OCI-LY3 (cell line): ENCODE results near the gene TBC1D5.

Source experiments
- H2AFZ ChIP-seq: fragments of 200-600, 300-600 bp; shearing (Covaris generic); 2 replicates; pipeline ENCODE4 v1.6.0; 2014; ENCODE audit warnings: antibody characterized with exemption, low read depth, low read length
- H3K27ac ChIP-seq: fragments of 200-600, 300-600 bp; sonication (generic); 2 replicates; pipeline ENCODE4 v1.5.1; 2014; ENCODE audit warnings: mild to moderate bottlenecking, low read length, moderate library complexity, mixed read lengths
- H3K27me3 ChIP-seq: fragments of 200-600, 300-600 bp; sonication (generic); 2 replicates; pipeline ENCODE4 v1.6.1; 2014; ENCODE audit warnings: low read depth, low read length, mixed read lengths
- H3K36me3 ChIP-seq: fragments of 200-600, 300-600 bp; sonication (generic); replicated peaks from 2 replicates; pipeline ENCODE3; 2014; ENCODE audit warnings: low read depth, low read length, mixed read lengths
- H3K4me1 ChIP-seq: fragments of 300-600, 200-600 bp; sonication (generic); 2 replicates; pipeline ENCODE4 v1.6.1; 2014; ENCODE audit warnings: low read length, mixed read lengths
- H3K4me2 ChIP-seq: fragments of 200-600, 300-600 bp; sonication (generic); 2 replicates; pipeline ENCODE4 v1.6.1; 2014; ENCODE audit warnings: low read length, mixed read lengths
- H3K4me3 ChIP-seq: fragments of 300-600, 200-600 bp; sonication (generic); 2 replicates; pipeline ENCODE4 v1.5.1; 2014; ENCODE audit warnings: antibody characterized with exemption, mild to moderate bottlenecking, low read length, moderate library complexity
- H3K79me2 ChIP-seq: fragments of 300-600, 200-600 bp; shearing (Covaris generic); 2 replicates; pipeline ENCODE4 v1.6.1; 2014; ENCODE audit warnings: mild to moderate bottlenecking, low read length, mixed read lengths
- H3K9ac ChIP-seq: fragments of 300-600, 200-600 bp; shearing (Covaris generic); 2 replicates; pipeline ENCODE4 v1.6.0; 2014; ENCODE audit warnings: mild to moderate bottlenecking, low read length, moderate library complexity
- H3K9me3 ChIP-seq: fragments of 200-600, 300-600 bp; shearing (Covaris generic); 2 replicates; pipeline ENCODE4 v1.6.1; 2014; ENCODE audit warnings: low read length, mixed read lengths; ENCODE audit not compliant: insufficient read depth
- H4K20me1 ChIP-seq: fragments of 200-600, 300-600 bp; sonication (generic); 2 replicates; pipeline ENCODE4 v1.6.1; 2016; ENCODE audit warnings: low read length, mixed read lengths; ENCODE audit not compliant: insufficient read depth
- CTCF ChIP-seq: fragments of 200-600, 300-600 bp; sonication (generic); IDR thresholded peaks from 2 replicates; pipeline ENCODE4 v1.5.1; 2014; ENCODE audit warnings: antibody characterized with exemption, low read length, low read depth
- EZH2phosphoT487 ChIP-seq: fragments of 200-600 bp; shearing (Covaris generic); IDR thresholded peaks from 2 replicates; pipeline ENCODE4 v1.6.1; 2018; ENCODE audit warnings: antibody characterized with exemption, mixed run types, low read depth

TBC1D5 gene

GRCh38 chr3:17557749-17558463 is 184.5 kb downstream of the TBC1D5 start:
- no peak overlapping the region for H3K4me2 ChIP-seq
- no peak overlapping the region for H3K4me3 ChIP-seq
- no peak overlapping the region for H2AFZ ChIP-seq
- no peak for TF ChIP-seq EZH2phosphoT487
- no peak for TF ChIP-seq CTCF
- no peaks in the 10 kb centered on the region for H3K9me3 ChIP-seq
- no peaks in the 10 kb centered on the region for H3K27me3 ChIP-seq
- H3K4me1 ChIP-seq, result no peaks in the 10 kb centered on the region
- H4K20me1 ChIP-seq, result peaks cover 5% of the 10 kb centered on the region; the same call in 1 of the 2 replicates
- no peaks in the 10 kb centered on the region for H3K36me3 ChIP-seq
- H3K27ac ChIP-seq, result no peak overlapping the region
- no peak overlapping the region for H3K9ac ChIP-seq
- no peaks in the 10 kb centered on the region for H3K79me2 ChIP-seq

- no peak overlapping the region for H3K4me2 ChIP-seq
- TF ChIP-seq EZH2phosphoT487 (no peak), CTCF (no peak)
- H3K4me3 ChIP-seq, result no peak overlapping the region
- peaks cover 5% of the 10 kb centered on the region; the same call in 1 of the 2 replicates for H4K20me1 ChIP-seq
- no peaks in the 10 kb centered on the region for H3K9me3 ChIP-seq
- H3K27ac ChIP-seq, result no peak overlapping the region
- H3K79me2 ChIP-seq, result no peaks in the 10 kb centered on the region
- no peak overlapping the region for H2AFZ ChIP-seq
- no peak overlapping the region for H3K9ac ChIP-seq
- no peaks in the 10 kb centered on the region for H3K27me3 ChIP-seq
- no peaks in the 10 kb centered on the region for H3K36me3 ChIP-seq
- H3K4me1 ChIP-seq, result peaks cover 3% of the 10 kb centered on the region; the same call in 1 of the 2 replicates
Measured at GRCh38 chr3:17555525-17555924, 186.9 kb downstream of the TBC1D5 start.

- H3K4me3 ChIP-seq, result no peak overlapping the region
- no peaks in the 10 kb centered on the region for H3K79me2 ChIP-seq
- TF ChIP-seq CTCF, result no peak
- TF ChIP-seq EZH2phosphoT487, result no peak
- peaks cover 3% of the 10 kb centered on the region; the same call in 1 of the 2 replicates for H3K4me1 ChIP-seq
- H3K9ac ChIP-seq, result no peak overlapping the region
- peaks cover 5% of the 10 kb centered on the region; the same call in 1 of the 2 replicates for H4K20me1 ChIP-seq
- no peaks in the 10 kb centered on the region for H3K27me3 ChIP-seq
- no peak overlapping the region for H3K4me2 ChIP-seq
- H2AFZ ChIP-seq, result no peak overlapping the region
- no peaks in the 10 kb centered on the region for H3K9me3 ChIP-seq
- no peaks in the 10 kb centered on the region for H3K36me3 ChIP-seq
- H3K27ac ChIP-seq, result no peak overlapping the region
Measured at GRCh38 chr3:17554078-17554477, 188.4 kb downstream of the TBC1D5 start.

DNA sequence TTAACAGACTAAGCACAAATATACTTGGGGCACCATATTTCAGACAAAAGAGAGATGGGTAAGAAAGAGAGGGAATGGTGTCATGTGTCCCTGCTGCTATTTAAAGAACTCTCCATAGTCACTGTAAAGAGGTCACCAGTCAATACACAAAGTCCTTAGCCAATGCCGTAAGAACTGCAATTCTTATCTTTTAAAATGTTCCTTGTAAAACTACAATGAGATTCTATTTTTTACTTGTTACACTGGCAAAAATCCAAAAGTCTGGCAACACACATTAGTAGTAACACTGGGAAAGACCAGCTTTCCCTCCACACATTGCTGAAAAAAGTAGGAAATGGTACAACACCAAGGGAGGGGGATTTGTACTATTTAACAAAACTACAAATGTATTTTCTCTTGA is 189.4 kb downstream of the TBC1D5 start:
- H2AFZ ChIP-seq, result no peak overlapping the region
- no peak overlapping the region for H3K4me2 ChIP-seq
- peaks cover 3% of the 10 kb centered on the region; the same call in 1 of the 2 replicates for H3K4me1 ChIP-seq
- no peak overlapping the region for H3K9ac ChIP-seq
- no peak overlapping the region for H3K4me3 ChIP-seq
- peaks cover 5% of the 10 kb centered on the region; the same call in 1 of the 2 replicates for H4K20me1 ChIP-seq
- no peak overlapping the region for H3K27ac ChIP-seq
- no peak for TF ChIP-seq CTCF
- no peak for TF ChIP-seq EZH2phosphoT487
- H3K27me3 ChIP-seq, result no peaks in the 10 kb centered on the region
- H3K79me2 ChIP-seq, result no peaks in the 10 kb centered on the region
- no peaks in the 10 kb centered on the region for H3K36me3 ChIP-seq
- H3K9me3 ChIP-seq, result no peaks in the 10 kb centered on the region
